Measurements from ENCODE around the gene UTP14C. TPM values are rescaled to one million over a fixed set of nuclear protein-coding genes. Genes with fewer than 3 reads are reported as not detected.
"Not testable (repeated sequence)": the region's sequence is repeated elsewhere in the genome, so short reads cannot be mapped to it uniquely, and the experiment has no call there.

Gene UTP14C
- total RNA-seq, 2 donors from 2014 or later: 13.1 to 15.0 TPM

DNA sequence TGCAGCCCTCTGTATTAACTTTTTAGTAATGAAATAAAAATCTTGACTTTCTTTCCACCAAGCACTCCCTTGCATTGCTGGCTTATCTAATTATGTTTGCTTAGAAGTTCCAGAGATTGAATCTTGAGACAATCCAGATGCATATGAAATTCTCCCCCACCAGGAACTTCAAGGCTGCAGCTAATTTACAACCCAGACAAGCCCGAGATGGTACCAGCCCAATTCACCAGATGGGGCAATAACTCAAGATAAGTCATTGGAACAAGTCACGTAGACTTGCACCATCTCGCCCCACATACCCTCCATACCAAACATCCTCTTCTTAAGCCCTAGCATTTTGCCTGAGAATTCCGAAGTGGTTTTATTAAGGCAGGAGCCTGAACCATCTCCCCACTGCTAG is 29.0 kb downstream of the UTP14C start:
- no peaks in the 10 kb centered on the region for H3K36me3 ChIP-seq
- H3K4me3 ChIP-seq: no peak overlapping the region
- no peaks in the 10 kb centered on the region for H3K27me3 ChIP-seq
- no peaks in the 10 kb centered on the region for H3K9me3 ChIP-seq
- H3K27ac ChIP-seq: no peak overlapping the region
- no peak for DNase-seq (ENCODE audit: low spot score)
- no peaks in the 10 kb centered on the region for H3K4me1 ChIP-seq
- TF ChIP-seq, protein P1, sequence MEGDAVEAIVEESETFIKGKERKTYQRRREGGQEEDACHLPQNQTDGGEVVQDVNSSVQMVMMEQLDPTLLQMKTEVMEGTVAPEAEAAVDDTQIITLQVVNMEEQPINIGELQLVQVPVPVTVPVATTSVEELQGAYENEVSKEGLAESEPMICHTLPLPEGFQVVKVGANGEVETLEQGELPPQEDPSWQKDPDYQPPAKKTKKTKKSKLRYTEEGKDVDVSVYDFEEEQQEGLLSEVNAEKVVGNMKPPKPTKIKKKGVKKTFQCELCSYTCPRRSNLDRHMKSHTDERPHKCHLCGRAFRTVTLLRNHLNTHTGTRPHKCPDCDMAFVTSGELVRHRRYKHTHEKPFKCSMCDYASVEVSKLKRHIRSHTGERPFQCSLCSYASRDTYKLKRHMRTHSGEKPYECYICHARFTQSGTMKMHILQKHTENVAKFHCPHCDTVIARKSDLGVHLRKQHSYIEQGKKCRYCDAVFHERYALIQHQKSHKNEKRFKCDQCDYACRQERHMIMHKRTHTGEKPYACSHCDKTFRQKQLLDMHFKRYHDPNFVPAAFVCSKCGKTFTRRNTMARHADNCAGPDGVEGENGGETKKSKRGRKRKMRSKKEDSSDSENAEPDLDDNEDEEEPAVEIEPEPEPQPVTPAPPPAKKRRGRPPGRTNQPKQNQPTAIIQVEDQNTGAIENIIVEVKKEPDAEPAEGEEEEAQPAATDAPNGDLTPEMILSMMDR (IDR thresholded peaks at IDR 0.05): no peak

DNA sequence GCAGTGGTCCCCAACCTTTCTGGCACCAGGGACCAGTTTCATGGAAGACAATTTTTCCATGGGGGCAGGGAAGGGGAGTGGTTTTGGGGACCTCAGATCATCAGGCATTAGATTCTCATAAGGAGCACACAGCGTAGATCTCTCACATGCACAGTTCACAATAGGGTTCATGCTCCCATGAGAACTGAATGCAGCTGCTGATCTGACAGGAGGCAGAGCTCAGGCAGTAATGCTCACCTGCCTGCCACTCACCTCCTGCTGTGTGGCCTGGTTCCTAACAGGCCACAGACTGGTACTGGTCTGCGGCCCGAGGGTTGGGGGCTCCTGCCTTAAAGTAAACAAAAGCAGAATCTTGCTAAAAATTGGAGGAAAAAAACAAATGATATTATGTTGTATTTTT is 36.6 kb downstream of the UTP14C start:
- peaks cover 0 to 11% of the 10 kb centered on the region in 2 donors for H3K9me3 ChIP-seq
- not testable (repeated sequence) for H3K36me3 ChIP-seq; H3K4me3 ChIP-seq; DNase-seq (ENCODE audit: low spot score); H3K4me1 ChIP-seq; H3K27me3 ChIP-seq
- peak overlapping the region in 1 of 2 donors; percentile 38 for H3K27ac ChIP-seq

DNA sequence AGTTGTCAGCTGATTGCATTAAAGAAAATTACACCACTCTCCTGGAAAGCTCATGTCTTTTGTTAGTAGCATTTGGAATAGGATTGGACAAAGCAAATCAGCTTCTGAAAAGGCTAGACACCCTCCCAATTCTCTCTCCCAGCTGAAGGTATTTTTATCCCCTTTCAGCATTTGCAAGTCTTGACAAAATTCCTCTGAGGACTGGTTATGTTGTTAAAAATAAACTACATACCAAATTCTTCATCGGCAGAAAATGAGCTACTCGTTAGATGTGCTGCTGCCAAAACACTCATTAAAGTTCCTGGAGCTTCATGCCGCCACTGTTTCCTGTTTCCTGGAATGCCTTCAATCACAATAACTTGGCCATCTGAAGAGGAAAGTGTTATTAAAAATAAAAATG is 37.1 kb downstream of the UTP14C start:
- no peaks in the 10 kb centered on the region for H3K36me3 ChIP-seq
- TF ChIP-seq, protein P1 (IDR thresholded peaks at IDR 0.05): no peak
- peak overlapping the region in 1 of 2 donors; percentile 38 for H3K27ac ChIP-seq
- peaks cover 0 to 6% of the 10 kb centered on the region in 2 donors for H3K4me1 ChIP-seq
- H3K27me3 ChIP-seq: no peaks in the 10 kb centered on the region
- peaks cover 0 to 16% of the 10 kb centered on the region in 2 donors for H3K9me3 ChIP-seq
- H3K4me3 ChIP-seq: no peak overlapping the region
- no peak for DNase-seq (ENCODE audit: low spot score)

DNA sequence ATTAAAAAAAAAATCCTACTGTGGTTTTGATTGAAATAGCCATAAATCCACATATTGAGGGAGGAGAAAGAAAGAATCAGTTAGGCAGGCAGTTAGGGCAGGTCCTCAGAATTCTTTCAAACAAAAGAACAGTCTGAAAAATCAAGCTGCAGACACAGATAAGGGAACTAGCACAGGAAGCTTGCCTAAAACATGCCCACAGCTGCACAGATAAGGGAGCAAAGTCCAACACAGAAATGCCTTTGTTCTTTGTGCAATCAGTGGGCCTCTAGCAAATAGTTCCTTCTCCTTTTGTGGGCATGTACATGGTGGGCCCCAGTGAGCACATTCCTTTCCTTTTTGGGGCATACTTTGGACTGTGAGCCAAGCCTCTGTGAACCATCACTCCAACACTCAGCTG is 42.7 kb downstream of the UTP14C start:
- H3K36me3 ChIP-seq: no peaks in the 10 kb centered on the region
- H3K9me3 ChIP-seq: peaks cover 0 to 33% of the 10 kb centered on the region in 2 donors
- H3K27ac ChIP-seq: no peak overlapping the region

DNA sequence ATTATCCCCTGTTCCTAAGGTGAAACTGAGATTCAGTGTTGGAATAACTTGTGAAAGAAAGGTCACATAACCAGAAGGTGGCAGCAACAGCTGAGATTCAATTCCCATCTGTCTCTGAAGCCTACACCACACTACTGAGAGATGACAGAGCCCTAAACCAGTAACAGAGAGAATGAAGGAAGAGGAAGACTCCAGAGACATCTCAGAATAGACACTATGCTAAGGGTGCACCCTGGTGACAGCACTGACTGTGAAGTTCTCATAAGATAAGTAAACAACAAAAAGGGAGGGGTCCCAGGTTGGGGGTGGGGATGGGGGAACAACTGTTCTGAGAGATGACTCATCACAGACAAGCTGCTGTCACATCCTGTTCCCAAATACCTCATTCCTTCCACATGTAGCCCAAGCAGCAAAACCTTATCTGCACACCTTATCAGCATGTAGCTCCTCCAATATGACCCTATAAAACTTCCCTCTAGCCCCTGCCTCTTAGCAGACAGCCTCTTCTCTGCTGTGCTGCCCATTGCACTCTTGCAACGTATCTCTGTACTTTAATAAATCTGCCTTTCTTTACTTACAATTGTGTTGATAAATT is 46.5 kb downstream of the UTP14C start:
- TF ChIP-seq, protein P1 (IDR thresholded peaks at IDR 0.05): peak in 1 of 2 donors; percentile 11
- Histone ChIP-seq H3K36me3 (no peaks in the 10 kb centered on the region), H3K4me3 (no peak overlapping the region), H3K27ac (no peak overlapping the region), H3K9me3 (peaks cover 0 to 22% of the 10 kb centered on the region in 2 donors), H3K4me1 (no peaks in the 10 kb centered on the region), H3K27me3 (no peaks in the 10 kb centered on the region)
- DNase-seq (ENCODE audit: low spot score): no peak

More for the DNA sequence above, 42.7 kb downstream of the UTP14C start:
- Histone ChIP-seq H3K4me1 (no peaks in the 10 kb centered on the region), H3K4me3 (no peak overlapping the region), H3K27me3 (no peaks in the 10 kb centered on the region)
- TF ChIP-seq, protein P1 (IDR thresholded peaks at IDR 0.05): no peak
- DNase-seq (ENCODE audit: low spot score): no peak

Other genes with a start within 250 kb of the UTP14C start
- gene DHRS12, start 220.5 kb upstream of the UTP14C start, total RNA-seq: 10 to 100 TPM in 1 of 2 donors, 1 to 10 TPM in 1; 9.6 to 10.1 TPM
- 1 to 10 TPM in 1 of 2 donors, under 1 TPM in 1; 0.74 to 1.1 TPM for gene TMEM272, start 179.5 kb upstream of the UTP14C start, total RNA-seq
- not detected for gene CCDC70, start 162.7 kb upstream of the UTP14C start, total RNA-seq
- 1 to 10 TPM; 4.3 to 6.5 TPM for gene ATP7B, start 13.2 kb upstream of the UTP14C start, total RNA-seq
- gene ALG11, start 12.3 kb upstream of the UTP14C start, total RNA-seq: 10 to 100 TPM; 10.5 to 19.2 TPM
- gene NEK5, start 104.4 kb downstream of the UTP14C start, total RNA-seq: 1 to 10 TPM in 1 of 2 donors, under 1 TPM in 1; 0.55 to 1.1 TPM
- 1 to 10 TPM; 4.0 to 9.2 TPM for gene NEK3, start 134.9 kb downstream of the UTP14C start, total RNA-seq

All from right atrium auricular region (tissue), 2 donors.